Right forelimb (tissue), 1 donor: ENCODE measurements around the gene ZMYND8.
"Not testable (repeated sequence)": the region's sequence is repeated elsewhere in the genome, so short reads cannot be mapped to it uniquely, and the experiment has no call there.

Source experiments
- DNase-seq: peaks from one replicate; pipeline ENCODE4 v3.0.0-alpha.2; 2018

Gene ZMYND8

GRCh38 chr20:47222468-47223119 lies 133.9 kb downstream of the ZMYND8 start:
- no peak for DNase-seq

GRCh38 chr20:47221036-47221625 lies 135.4 kb downstream of the ZMYND8 start:
- DNase-seq, result no peak

GRCh38 chr20:47220161-47220582 lies 136.3 kb downstream of the ZMYND8 start:
- no peak for DNase-seq

GRCh38 chr20:47217482-47218446 lies 138.7 kb downstream of the ZMYND8 start:
- DNase-seq, result no peak

GRCh38 chr20:47216819-47217410 lies 139.6 kb downstream of the ZMYND8 start:
- no peak for DNase-seq

- DNase-seq, result no peak
Measured at GRCh38 chr20:47215653-47216397, 140.7 kb downstream of the ZMYND8 start.

- no peak for DNase-seq
Measured at GRCh38 chr20:47213966-47214365, 142.5 kb downstream of the ZMYND8 start.

- no peak for DNase-seq
Measured at GRCh38 chr20:47212606-47213207, 143.8 kb downstream of the ZMYND8 start.

- no peak for DNase-seq
Measured at GRCh38 chr20:47211036-47211435, 145.5 kb downstream of the ZMYND8 start.

- DNase-seq, result no peak
Measured at GRCh38 chr20:47210470-47210869, 146.0 kb downstream of the ZMYND8 start.

- no peak for DNase-seq
Measured at GRCh38 chr20:47209982-47210381, 146.5 kb downstream of the ZMYND8 start.

- no peak for DNase-seq
Measured at GRCh38 chr20:47208534-47209174, 147.8 kb downstream of the ZMYND8 start.

GRCh38 chr20:47206962-47207641 lies 149.4 kb downstream of the ZMYND8 start:
- DNase-seq, result no peak

GRCh38 chr20:47206552-47206951 lies 149.9 kb downstream of the ZMYND8 start:
- DNase-seq, result not testable (repeated sequence)

- DNase-seq, result no peak
Measured at GRCh38 chr20:47205577-47206123, 150.8 kb downstream of the ZMYND8 start.

GRCh38 chr20:47204850-47205122 lies 151.7 kb downstream of the ZMYND8 start:
- DNase-seq, result not testable (repeated sequence)

- no peak for DNase-seq
Measured at GRCh38 chr20:47204008-47204849, 152.3 kb downstream of the ZMYND8 start.

- no peak for DNase-seq
Measured at GRCh38 chr20:47202733-47203667, 153.5 kb downstream of the ZMYND8 start.
